Mucosa of rectum (tissue), 2 donors: Measurements from ENCODE around the gene TDRD9.

Experiments used
- H3K27ac ChIP-seq, 2 donors: one replicate each; pipeline ENCODE4 v1.7.0; 2013; ENCODE audit warnings: inconsistent platforms in 2 of 2, low read depth in 2 of 2, low read length in 2 of 2
- H3K27me3 ChIP-seq, 2 donors: one replicate each; pipeline ENCODE4 v1.7.0; 2013; ENCODE audit warnings: low read length in 2 of 2; ENCODE audit not compliant: control insufficient read depth in 2 of 2, insufficient read depth in 2 of 2
- H3K36me3 ChIP-seq, 2 donors: one replicate each; pipeline ENCODE4 v1.7.0; 2013; ENCODE audit warnings: low read length in 2 of 2; ENCODE audit not compliant: control insufficient read depth in 2 of 2, insufficient read depth in 2 of 2
- H3K4me1 ChIP-seq, 2 donors: one replicate each; pipeline ENCODE4 v1.7.0; 2013; ENCODE audit warnings: low read length in 2 of 2, mild to moderate bottlenecking in 1 of 2; ENCODE audit not compliant: control insufficient read depth in 2 of 2, insufficient read depth in 2 of 2
- H3K4me3 ChIP-seq, 2 donors: one replicate each; pipeline ENCODE4 v1.7.0; 2013; ENCODE audit warnings: low read length in 2 of 2
- H3K9ac ChIP-seq, 2 donors: one replicate each; pipeline ENCODE4 v1.7.0; 2013; ENCODE audit warnings: low read length in 2 of 2, low read depth in 1 of 2, mild to moderate bottlenecking in 1 of 2
- H3K9me3 ChIP-seq, 2 donors: one replicate each; pipeline ENCODE4 v1.7.0; 2013; ENCODE audit warnings: low read length in 2 of 2; ENCODE audit not compliant: control insufficient read depth in 2 of 2
- donor health status: healthy.
- donor health status: Normal muscosa, but diverticular disease.

The TDRD9 gene

DNA sequence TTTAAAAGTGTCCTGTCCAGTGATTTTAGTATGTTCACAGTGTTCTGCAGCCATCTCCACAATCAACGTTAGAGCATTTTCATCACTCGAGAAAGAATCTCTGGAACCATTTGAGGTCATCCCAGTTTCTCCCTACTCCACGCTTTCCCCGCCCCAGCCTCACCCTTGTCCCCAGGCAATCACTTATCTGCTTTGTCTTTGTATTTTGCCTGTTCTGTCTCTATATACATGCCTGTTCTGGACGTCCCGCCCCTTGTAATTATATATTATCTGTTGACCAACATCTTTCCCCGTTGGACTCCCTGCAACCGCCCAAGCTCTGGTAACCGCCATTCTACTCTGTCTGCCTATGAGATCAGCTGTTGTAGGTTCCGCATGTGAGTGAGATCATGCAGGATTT, 135.7 kb downstream of the TDRD9 start:
- peaks cover 0 to 2% of the 10 kb centered on the region in 2 donors for H3K9me3 ChIP-seq
- no peaks in the 10 kb centered on the region for H3K36me3 ChIP-seq
- no peaks in the 10 kb centered on the region for H3K4me1 ChIP-seq
- peaks cover 0 to 4% of the 10 kb centered on the region in 2 donors for H3K27me3 ChIP-seq
- H3K27ac ChIP-seq, result no peak overlapping the region
- no peak overlapping the region for H3K9ac ChIP-seq
- H3K4me3 ChIP-seq, result no peak overlapping the region

DNA sequence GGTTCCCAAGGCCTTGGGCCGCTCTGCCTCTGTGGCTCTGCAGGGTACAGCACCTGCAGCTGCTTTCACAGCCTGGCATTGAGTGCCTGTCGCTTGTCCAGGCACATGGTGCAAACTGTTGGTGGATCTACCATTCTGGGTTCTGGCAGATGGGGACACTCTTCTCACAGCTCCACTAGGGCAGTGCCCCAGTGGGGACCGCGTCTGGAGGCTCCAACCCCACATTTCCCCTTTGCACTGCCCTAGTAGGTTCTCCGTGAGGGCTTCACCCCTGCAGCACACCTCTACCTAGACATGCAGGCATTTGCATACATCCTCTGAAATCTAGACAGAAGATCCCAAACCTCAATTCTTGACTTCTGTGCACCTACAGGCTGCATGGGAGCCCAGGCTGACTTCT, 138.0 kb downstream of the TDRD9 start:
- H3K27me3 ChIP-seq, result peaks cover 0 to 4% of the 10 kb centered on the region in 2 donors
- H3K27ac ChIP-seq, result no peak overlapping the region
- H3K9ac ChIP-seq, result no peak overlapping the region
- H3K36me3 ChIP-seq, result no peaks in the 10 kb centered on the region
- no peaks in the 10 kb centered on the region for H3K4me1 ChIP-seq
- peaks cover 0 to 2% of the 10 kb centered on the region in 2 donors for H3K9me3 ChIP-seq
- H3K4me3 ChIP-seq, result no peak overlapping the region

DNA sequence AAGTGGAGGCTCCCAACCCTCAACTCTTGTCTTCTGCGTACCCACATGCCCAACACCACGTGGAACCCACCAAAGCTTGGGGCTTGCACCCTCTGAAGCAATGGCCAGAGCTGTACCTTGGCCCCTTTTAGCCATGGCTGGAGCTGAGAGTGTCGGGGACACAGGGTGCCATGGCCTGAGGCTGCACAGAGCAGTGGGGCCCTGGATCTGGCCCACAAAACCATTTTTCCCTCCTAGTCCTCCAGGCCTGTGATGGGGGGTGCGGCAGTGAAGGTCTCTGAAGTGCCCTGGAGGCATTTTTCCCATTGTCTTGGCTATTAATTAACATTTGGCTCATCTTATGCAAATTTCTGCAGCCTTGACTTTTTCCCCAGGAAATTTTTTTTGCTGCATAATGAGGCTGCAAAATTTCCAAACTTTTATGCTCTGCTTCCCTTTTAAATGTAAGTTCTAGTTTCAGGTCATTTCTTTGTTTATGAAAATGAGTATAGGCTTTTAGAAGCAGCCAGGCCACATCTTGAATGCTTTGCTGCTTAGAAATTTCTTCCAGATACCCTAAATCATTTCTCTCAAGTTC, 138.6 kb downstream of the TDRD9 start:
- no peak overlapping the region for H3K9ac ChIP-seq
- peaks cover 0 to 3% of the 10 kb centered on the region in 2 donors for H3K27me3 ChIP-seq
- H3K27ac ChIP-seq, result no peak overlapping the region
- H3K4me1 ChIP-seq, result no peaks in the 10 kb centered on the region
- peaks cover 0 to 2% of the 10 kb centered on the region in 2 donors for H3K9me3 ChIP-seq
- H3K36me3 ChIP-seq, result no peaks in the 10 kb centered on the region
- H3K4me3 ChIP-seq, result no peak overlapping the region

DNA sequence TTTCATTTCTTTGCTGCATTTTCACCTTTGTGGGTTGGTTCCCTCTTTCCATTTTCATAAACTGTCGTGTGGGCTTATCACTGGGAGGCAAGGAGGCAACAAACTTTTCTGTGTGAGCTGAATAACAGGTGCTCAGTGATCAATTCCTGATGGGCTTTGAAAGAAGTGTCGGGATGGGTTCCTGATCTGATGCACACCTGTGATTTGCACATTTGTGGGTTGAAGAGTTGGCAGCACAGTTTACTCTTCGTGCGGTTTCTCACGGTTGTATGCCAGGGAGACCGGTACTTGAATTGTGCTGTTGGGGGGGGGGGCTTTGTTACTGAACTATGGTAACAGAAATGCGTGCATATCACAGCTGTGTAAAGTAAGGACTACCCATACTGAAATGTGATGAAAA, 141.3 kb downstream of the TDRD9 start:
- Histone ChIP-seq H3K4me1 (no peaks in the 10 kb centered on the region), H3K9ac (no peak overlapping the region), H3K4me3 (no peak overlapping the region), H3K9me3 (peaks cover 0 to 2% of the 10 kb centered on the region in 2 donors), H3K27me3 (no peaks in the 10 kb centered on the region), H3K36me3 (no peaks in the 10 kb centered on the region), H3K27ac (no peak overlapping the region)

DNA sequence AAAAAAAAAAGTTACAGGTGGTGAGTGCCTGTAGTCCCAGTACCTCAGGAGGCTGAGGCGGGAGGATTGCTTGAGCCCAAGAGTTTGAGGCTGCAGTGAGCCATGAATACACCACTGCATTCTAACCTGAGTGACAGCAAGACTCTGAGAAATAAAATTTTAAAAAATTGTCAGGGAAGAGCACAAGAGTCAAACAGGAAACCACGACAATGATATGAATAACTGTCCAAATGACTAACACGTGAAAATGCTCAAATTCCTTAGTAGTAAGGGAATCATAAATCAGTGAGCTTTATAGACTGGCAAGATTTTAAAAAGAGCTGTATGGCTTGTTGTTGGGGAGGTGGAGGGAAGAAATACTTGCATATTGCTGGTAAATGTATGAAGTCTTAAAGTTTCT, 144.3 kb downstream of the TDRD9 start:
- Histone ChIP-seq H3K27ac (no peak overlapping the region), H3K4me1 (no peaks in the 10 kb centered on the region), H3K4me3 (no peak overlapping the region), H3K36me3 (no peaks in the 10 kb centered on the region), H3K9ac (no peak overlapping the region), H3K9me3 (no peaks in the 10 kb centered on the region), H3K27me3 (no peaks in the 10 kb centered on the region)

DNA sequence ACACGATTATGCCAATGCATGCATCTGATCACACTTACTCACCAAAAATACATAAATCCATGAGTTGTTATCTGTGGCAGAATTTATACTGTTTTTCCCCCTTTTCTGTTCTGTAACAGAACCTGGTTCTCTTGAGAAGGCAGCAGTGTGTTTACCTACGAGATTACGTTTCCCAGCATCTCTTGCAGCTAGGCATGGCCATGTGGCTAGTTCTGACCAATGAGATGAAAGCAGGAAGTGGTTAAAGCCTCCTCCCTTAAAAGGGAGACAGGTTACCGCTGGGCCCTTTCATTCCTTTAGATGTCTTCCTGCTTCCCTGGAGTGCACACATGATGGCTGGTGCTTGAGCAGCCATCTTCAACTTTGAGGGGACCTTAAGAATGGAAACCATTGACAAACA, 145.5 kb downstream of the TDRD9 start:
- H3K27ac ChIP-seq, result no peak overlapping the region
- H3K27me3 ChIP-seq, result no peaks in the 10 kb centered on the region
- no peak overlapping the region for H3K4me3 ChIP-seq
- H3K9ac ChIP-seq, result no peak overlapping the region
- H3K9me3 ChIP-seq, result no peaks in the 10 kb centered on the region
- H3K36me3 ChIP-seq, result no peaks in the 10 kb centered on the region
- H3K4me1 ChIP-seq, result peaks cover 0 to 3% of the 10 kb centered on the region in 2 donors

DNA sequence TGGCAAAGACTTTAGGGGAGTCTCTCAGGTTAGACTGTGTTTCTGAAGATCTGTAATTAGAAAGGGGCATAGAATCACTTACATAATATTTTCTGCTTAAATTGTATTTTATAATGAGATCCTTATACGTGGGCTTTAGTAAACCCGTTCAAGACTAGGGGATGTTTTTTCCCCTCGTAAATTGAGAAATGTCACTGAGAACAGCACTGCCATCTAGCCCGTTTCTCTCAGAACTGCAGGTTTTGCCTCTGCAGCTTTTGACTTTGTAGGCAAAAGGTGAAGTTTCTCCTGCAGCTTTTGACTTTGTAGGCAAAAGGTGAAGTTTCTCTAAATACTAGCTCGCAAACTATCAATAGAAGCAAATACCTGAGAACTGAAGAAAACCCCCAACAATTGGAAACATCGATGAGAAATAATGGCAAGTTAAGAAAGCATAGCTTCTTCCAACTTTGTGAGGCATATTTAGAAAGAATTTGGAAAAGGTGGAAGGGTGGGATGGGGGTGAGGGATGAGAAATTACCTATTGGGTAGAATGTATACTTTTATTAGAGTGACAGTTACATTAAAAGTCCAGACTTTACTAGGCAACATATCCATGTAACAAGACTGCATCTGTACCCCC, 147.4 kb downstream of the TDRD9 start:
- Histone ChIP-seq H3K27ac (no peak overlapping the region), H3K36me3 (no peaks in the 10 kb centered on the region), H3K27me3 (no peaks in the 10 kb centered on the region), H3K9ac (no peak overlapping the region), H3K4me3 (no peak overlapping the region), H3K9me3 (no peaks in the 10 kb centered on the region), H3K4me1 (peaks cover 2 to 6% of the 10 kb centered on the region in 2 donors)

DNA sequence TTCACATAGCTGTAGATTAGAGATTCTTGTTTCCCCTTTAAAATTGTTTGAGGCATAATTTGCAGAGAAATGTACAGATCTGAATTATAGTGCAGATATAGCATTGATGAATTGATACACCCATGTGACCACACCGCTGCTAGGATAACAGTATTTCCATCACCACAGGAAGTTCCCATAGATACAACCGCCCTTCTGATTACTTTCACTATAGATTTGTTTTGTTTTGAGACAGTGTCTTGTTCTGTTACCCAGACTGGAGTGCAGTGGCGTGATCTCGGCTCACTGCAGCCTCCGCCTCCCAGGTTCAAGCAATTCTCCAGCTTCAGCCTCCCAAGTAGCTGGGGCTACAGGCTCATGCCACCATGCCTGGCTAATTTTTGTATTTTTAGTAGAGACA, 148.5 kb downstream of the TDRD9 start:
- no peaks in the 10 kb centered on the region for H3K9me3 ChIP-seq
- H3K9ac ChIP-seq, result no peak overlapping the region
- no peaks in the 10 kb centered on the region for H3K36me3 ChIP-seq
- H3K27me3 ChIP-seq, result no peaks in the 10 kb centered on the region
- no peak overlapping the region for H3K4me3 ChIP-seq
- H3K27ac ChIP-seq, result no peak overlapping the region
- peaks cover 11 to 17% of the 10 kb centered on the region in 2 donors for H3K4me1 ChIP-seq

DNA sequence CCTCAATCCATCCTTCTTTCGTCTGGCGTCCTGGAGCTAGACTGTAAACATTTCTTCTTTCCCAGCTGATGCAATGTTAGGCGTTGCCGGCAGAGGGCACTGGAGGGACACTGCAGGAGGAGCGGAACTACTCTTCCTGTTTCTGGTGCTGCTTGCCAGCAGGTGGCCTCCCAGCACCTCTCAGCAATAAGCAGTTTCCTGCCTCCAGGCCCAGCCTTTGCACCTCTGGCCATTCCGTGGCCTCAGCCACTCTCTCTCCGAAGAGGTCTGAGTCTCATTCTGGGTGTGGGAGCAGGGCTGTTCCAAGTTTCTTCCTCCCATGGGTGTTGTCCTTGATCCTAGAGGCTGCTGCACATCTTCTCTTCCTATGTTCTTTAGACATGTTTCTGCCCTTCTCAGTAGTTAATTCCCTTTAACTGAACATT, 149.8 kb downstream of the TDRD9 start:
- Histone ChIP-seq H3K4me3 (no peak overlapping the region), H3K4me1 (peaks cover 24 to 30% of the 10 kb centered on the region in 2 donors), H3K9me3 (no peaks in the 10 kb centered on the region), H3K36me3 (no peaks in the 10 kb centered on the region), H3K27me3 (no peaks in the 10 kb centered on the region), H3K27ac (peak overlapping the region in 1 of 2 donors; percentile 26), H3K9ac (no peak overlapping the region)

DNA sequence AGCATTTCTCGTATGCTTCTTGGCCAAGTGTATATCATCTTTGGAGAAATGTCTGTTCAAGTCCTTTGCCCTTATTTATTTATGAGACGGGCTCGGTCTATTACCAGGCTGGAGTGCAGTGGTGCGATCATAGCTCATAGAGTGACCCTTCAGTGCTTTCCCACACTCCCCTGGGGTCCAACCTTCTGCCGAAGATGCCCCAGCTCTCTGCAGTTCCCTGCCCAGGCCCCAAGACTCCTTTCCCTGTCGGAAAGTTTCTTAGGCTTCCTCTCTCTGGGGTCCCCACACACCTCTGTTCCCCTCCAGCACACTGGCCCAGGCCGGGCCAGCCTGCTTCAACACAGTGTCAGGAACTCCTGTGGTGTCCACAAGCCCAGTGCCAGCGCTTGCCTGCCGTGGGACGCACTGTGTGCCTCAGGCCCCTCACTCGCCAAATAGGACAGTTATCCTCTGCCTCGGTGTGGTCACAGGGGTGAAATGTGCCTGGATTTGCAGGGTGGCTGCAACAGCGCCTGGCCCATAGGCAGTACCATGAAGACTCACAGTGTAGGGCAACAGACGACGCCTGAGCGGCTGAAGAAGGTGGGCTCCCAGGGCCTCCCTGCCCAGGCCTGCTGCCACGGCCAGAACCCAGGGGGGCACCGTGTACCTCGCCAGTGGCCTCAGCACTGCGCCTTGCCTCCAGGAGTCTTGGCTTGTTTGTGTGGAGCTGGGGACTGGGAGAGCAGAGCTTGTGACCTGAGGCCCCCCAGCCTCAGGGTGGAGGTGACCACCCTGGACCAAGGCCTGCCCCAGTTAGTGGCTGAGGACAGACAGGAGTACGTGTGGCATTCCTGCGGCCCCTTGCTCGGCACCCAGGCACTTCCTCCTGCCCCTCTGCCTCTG, 152.4 kb downstream of the TDRD9 start:
- Histone ChIP-seq H3K9ac (peak overlapping the region in 1 of 2 donors; percentile 80), H3K27ac (peak overlapping the region; percentile 86 to 89), H3K9me3 (no peaks in the 10 kb centered on the region), H3K4me1 (peaks cover 44 to 52% of the 10 kb centered on the region in 2 donors), H3K4me3 (peak overlapping the region; percentile 5 to 55), H3K36me3 (no peaks in the 10 kb centered on the region), H3K27me3 (no peaks in the 10 kb centered on the region)
